Naive thymus-derived CD8-positive, alpha-beta T cell (primary cell): Measurements from ENCODE around the gene WFDC9. TPM values are rescaled to one million over a fixed set of nuclear protein-coding genes. Genes with fewer than 3 reads are reported as not detected.

ENCODE experiments used
- ATAC-seq, 2 donors: fragments of 150-1000 bp; cut with Tn5 transposase in 1 of 2; sonication (Bioruptor Pico), chemical (Tn5 transposase) in 1 of 2; 1 replicate in 1 of 2; 2 replicates in 1 of 2; pipeline ENCODE4 v1.10.0; 2021; ENCODE audit warnings: mild to moderate bottlenecking in 2 of 2, moderate library complexity in 2 of 2
- POLR2A ChIA-PET: fragments of 350-600 bp; sonication (Branson Sonifier 250); formaldehyde crosslinking; loops from one replicate; lab custom pipeline; 2021; ENCODE audit warnings: antibody characterized with exemption; lab: Charles Lee
- DNase-seq, 10 donors: peaks; one replicate each; pipeline versions ENCODE4 v3.0.0 to v3.0.0-alpha.2; 2020 to 2022
- H3K27ac Mint-ChIP-seq, 10 donors: one replicate each; pipeline ENCODE4 v1.8.0; 2020 to 2022; ENCODE audit warnings: mild to moderate bottlenecking in 10 of 10, mixed read lengths in 10 of 10, moderate library complexity in 4 of 10, inconsistent platforms in 1 of 10
- H3K27me3 Mint-ChIP-seq, 5 donors: one replicate each; pipeline ENCODE4 v1.8.0; 2021 to 2022; ENCODE audit warnings: mixed read lengths in 5 of 5
- H3K36me3 Mint-ChIP-seq, 3 donors: one replicate each; pipeline ENCODE4 v1.8.0; 2020 to 2022; ENCODE audit warnings: mixed read lengths in 3 of 3, mild to moderate bottlenecking in 2 of 3, inconsistent platforms in 1 of 3
- H3K4me1 Mint-ChIP-seq, 4 donors: one replicate each; pipeline ENCODE4 v1.8.0; 2021 to 2022; ENCODE audit warnings: mixed read lengths in 4 of 4
- H3K4me3 Mint-ChIP-seq, 10 donors: one replicate each; pipeline ENCODE4 v1.8.0; 2020 to 2022; ENCODE audit warnings: mild to moderate bottlenecking in 10 of 10, mixed read lengths in 10 of 10, moderate library complexity in 6 of 10, inconsistent platforms in 1 of 10
- H3K9me3 Mint-ChIP-seq, 9 donors: one replicate each; pipeline ENCODE4 v1.8.0; 2020 to 2022; ENCODE audit warnings: mixed read lengths in 9 of 9, mild to moderate bottlenecking in 3 of 9, inconsistent platforms in 1 of 9, moderate library complexity in 1 of 9
- polyA plus RNA-seq, 3 donors: library from polyadenylated mRNA; unstranded; fragments of 300-500 nt; fragmentation: Illumina TruSeq; gene quantifications; one replicate each; pipeline ENCODE4 v1.2.3, GENCODE V29; 2021
- total RNA-seq, 8 experiments: library from RNA in 2 of 8; stranded (reverse) in 2 of 8; gene quantifications; one replicate each; pipeline ENCODE4 v1.2.3 and lab custom pipeline; 2021 to 2026

WFDC9 gene
- total and polyA plus RNA-seq, 5 experiments from 2014 or later: not detected

- Mint-ChIP-seq H3K27ac (no peak overlapping the region), H3K4me3 (no peak overlapping the region), H3K4me1 (peaks cover 0 to 4% (median 0%) of the 10 kb centered on the region in 4 donors), H3K27me3 (peaks cover 13 to 65% (median 39%) of the 10 kb centered on the region in 5 donors), H3K9me3 (peaks cover 0 to 9% (median 1%) of the 10 kb centered on the region in 9 donors), H3K36me3 (peaks cover 0 to 2% (median 0%) of the 10 kb centered on the region in 3 donors)
- DNase-seq: no peak
- POLR2A ChIA-PET: no interaction called here
- no peak for ATAC-seq
Measured at GRCh38 chr20:45630371-45630770, 713 bp downstream of the WFDC9 start.

DNA sequence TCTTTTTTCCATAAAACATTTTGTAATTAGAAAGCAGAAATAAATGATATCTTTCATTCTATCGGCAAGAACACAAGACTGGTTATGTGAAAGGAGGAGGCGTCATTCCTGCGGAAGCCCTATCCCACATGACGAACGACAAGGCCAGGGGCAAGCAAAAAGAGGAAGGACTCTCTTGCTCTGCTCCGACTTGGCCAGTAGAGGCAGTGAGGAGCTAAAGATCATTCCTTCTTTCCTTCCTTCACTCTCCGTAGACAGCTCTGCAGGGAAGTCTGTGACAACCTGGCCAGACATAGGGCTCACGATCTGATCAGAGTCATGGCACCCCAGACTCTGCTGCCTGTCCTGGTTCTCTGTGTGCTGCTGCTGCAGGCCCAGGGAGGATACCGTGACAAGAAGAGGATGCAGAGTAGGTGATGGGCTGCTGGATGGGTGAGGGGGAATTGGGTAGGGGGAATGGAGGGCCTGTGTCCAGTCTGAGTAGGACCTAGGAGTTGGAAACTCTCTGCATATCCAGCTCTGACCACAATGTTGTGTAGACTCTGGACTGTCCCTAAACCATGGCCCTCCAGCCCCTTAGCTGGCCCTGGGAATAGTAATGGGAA lies 1.5 kb downstream of the WFDC9 start, which contains the start of gene WFDC10A:
Gene WFDC10A (plus strand): TSS at position 244 of the 605 bp plus-strand sequence. CDS start 75 bp downstream, at position 319.
- DNase-seq: peak in 3 of 10 donors; percentile 7 to 10 (median 8)
- POLR2A ChIA-PET: no interaction called here
- peaks cover 0 to 4% (median 0%) of the 10 kb centered on the region in 4 donors for H3K4me1 Mint-ChIP-seq
- peak; percentile 58 to 59 for ATAC-seq
- peaks cover 0 to 16% (median 4%) of the 10 kb centered on the region in 9 donors for H3K9me3 Mint-ChIP-seq
- no peak within 1 kb of the TSS for H3K27ac Mint-ChIP-seq
- no peak within 1 kb of the TSS for H3K4me3 Mint-ChIP-seq
- H3K27me3 Mint-ChIP-seq: peaks cover 15 to 72% (median 40%) of the 10 kb centered on the region in 5 donors
- H3K36me3 Mint-ChIP-seq: peaks cover 0 to 5% (median 0%) of the 10 kb centered on the region in 3 donors

DNA sequence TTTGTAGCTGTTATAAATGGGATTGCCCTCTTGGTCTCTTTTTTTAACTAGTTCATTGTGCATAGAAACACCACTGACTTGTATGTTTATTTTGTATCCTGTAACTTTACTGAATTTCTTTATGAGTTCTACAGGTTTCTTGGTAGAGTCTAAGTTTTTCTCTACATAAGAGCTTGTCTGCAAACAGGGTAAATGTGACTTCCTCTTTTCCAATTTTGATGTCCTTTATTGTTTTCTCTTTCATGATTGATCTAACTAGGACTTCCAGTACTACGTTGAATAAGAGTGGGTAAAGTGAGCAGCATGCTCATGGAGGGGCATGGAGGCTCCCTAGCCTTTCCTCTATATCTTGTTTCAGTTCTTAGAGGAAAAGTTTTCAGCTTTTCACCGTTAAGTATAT lies 4.5 kb downstream of the WFDC9 start:
- Mint-ChIP-seq H3K27ac (no peak overlapping the region), H3K27me3 (peaks cover 16 to 66% (median 33%) of the 10 kb centered on the region in 5 donors), H3K4me3 (no peak overlapping the region), H3K4me1 (peaks cover 0 to 4% (median 0%) of the 10 kb centered on the region in 4 donors), H3K36me3 (peaks cover 0 to 5% (median 0%) of the 10 kb centered on the region in 3 donors), H3K9me3 (peaks cover 0 to 16% (median 4%) of the 10 kb centered on the region in 9 donors)
- no peak for ATAC-seq
- DNase-seq: no peak
- POLR2A ChIA-PET: no interaction called here

- Mint-ChIP-seq H3K27me3 (peaks cover 8 to 19% (median 11%) of the 10 kb centered on the region in 5 donors), H3K36me3 (peaks cover 0 to 5% (median 0%) of the 10 kb centered on the region in 3 donors), H3K4me3 (no peak overlapping the region), H3K9me3 (peaks cover 0 to 20% (median 4%) of the 10 kb centered on the region in 9 donors), H3K4me1 (no peaks in the 10 kb centered on the region), H3K27ac (peak overlapping the region in 1 of 10 donors; percentile 17)
- POLR2A ChIA-PET: no interaction called here
- no peak for ATAC-seq
- DNase-seq: no peak
Measured at GRCh38 chr20:45621593-45621992, 9.5 kb downstream of the WFDC9 start.

- POLR2A ChIA-PET: no interaction called here
- Mint-ChIP-seq H3K27ac (no peak overlapping the region), H3K36me3 (no peaks in the 10 kb centered on the region), H3K27me3 (peaks cover 0 to 8% (median 0%) of the 10 kb centered on the region in 5 donors), H3K4me1 (no peaks in the 10 kb centered on the region), H3K4me3 (no peak overlapping the region), H3K9me3 (peaks cover 0 to 6% (median 0%) of the 10 kb centered on the region in 9 donors)
- DNase-seq: no peak
- ATAC-seq: no peak
Measured at GRCh38 chr20:45617591-45617990, 13.5 kb downstream of the WFDC9 start.

- Mint-ChIP-seq H3K4me1 (no peaks in the 10 kb centered on the region), H3K4me3 (no peak overlapping the region), H3K27me3 (peaks cover 13 to 38% (median 23%) of the 10 kb centered on the region in 5 donors), H3K36me3 (peaks cover 0 to 18% (median 2%) of the 10 kb centered on the region in 3 donors), H3K9me3 (peaks cover 0 to 17% (median 6%) of the 10 kb centered on the region in 9 donors), H3K27ac (no peak overlapping the region)
- no peak for ATAC-seq
- no peak for DNase-seq
- POLR2A ChIA-PET: no interaction called here
Measured at GRCh38 chr20:45612314-45612713, 18.8 kb downstream of the WFDC9 start.

GRCh38 chr20:45611054-45611453 lies 20.0 kb downstream of the WFDC9 start:
- POLR2A ChIA-PET: no interaction called here
- ATAC-seq: no peak
- no peak overlapping the region for H3K27ac Mint-ChIP-seq
- no peaks in the 10 kb centered on the region for H3K4me1 Mint-ChIP-seq
- DNase-seq: no peak
- H3K4me3 Mint-ChIP-seq: no peak overlapping the region
- peaks cover 0 to 30% (median 12%) of the 10 kb centered on the region in 9 donors for H3K9me3 Mint-ChIP-seq
- peaks cover 0 to 25% (median 2%) of the 10 kb centered on the region in 3 donors for H3K36me3 Mint-ChIP-seq
- H3K27me3 Mint-ChIP-seq: peaks cover 15 to 42% (median 23%) of the 10 kb centered on the region in 5 donors

DNA sequence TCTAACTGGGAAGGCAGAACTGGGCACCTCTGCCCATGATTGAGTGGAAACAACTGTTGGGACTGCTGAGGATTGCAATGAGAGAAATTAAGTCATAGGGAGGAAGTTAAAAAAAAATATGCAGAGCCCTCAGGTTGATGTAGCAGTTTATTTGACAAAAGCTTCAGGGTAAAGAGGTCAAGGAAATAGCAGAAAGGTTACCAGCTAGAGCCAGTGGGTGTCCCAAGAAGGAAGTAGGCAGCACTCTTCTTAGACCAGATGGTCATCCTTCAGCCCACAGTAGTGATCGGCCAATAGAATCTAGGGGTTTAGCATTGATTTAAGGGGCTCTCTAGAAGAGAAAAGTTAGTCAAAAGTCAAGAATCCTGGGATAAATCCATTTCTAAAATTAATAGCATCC lies 23.3 kb downstream of the WFDC9 start:
- Mint-ChIP-seq H3K9me3 (peaks cover 0 to 49% (median 20%) of the 10 kb centered on the region in 9 donors), H3K36me3 (peaks cover 0 to 32% (median 5%) of the 10 kb centered on the region in 3 donors), H3K27me3 (peaks cover 22 to 54% (median 28%) of the 10 kb centered on the region in 5 donors), H3K27ac (no peak overlapping the region), H3K4me1 (no peaks in the 10 kb centered on the region), H3K4me3 (no peak overlapping the region)
- no peak for ATAC-seq
- POLR2A ChIA-PET: no interaction called here
- no peak for DNase-seq

DNA sequence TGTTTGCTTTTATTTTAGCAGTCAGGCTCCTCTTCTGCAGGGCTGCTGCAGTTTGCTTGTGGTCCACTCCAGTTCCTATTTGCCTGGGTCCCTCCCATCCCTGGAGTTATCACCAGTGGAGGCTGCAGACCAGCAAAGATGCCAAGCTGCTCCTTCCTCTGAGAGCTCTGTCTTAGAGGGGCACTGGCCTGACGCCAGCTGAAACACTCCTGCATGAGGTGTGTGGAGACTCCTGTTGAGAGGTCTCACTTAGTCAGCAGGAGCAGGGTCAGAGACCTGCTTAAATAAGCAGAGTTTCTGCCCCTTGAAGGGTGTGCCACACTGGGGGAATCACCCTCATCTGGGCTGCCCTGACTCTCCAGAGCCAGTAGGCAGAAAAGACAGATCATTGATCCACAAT lies 35.8 kb downstream of the WFDC9 start:
- H3K27ac Mint-ChIP-seq: no peak overlapping the region
- no peaks in the 10 kb centered on the region for H3K36me3 Mint-ChIP-seq
- no peak for ATAC-seq
- H3K4me3 Mint-ChIP-seq: no peak overlapping the region
- no peaks in the 10 kb centered on the region for H3K4me1 Mint-ChIP-seq
- no peak for DNase-seq
- H3K9me3 Mint-ChIP-seq: peaks cover 0 to 4% (median 0%) of the 10 kb centered on the region in 9 donors
- POLR2A ChIA-PET: no interaction called here
- H3K27me3 Mint-ChIP-seq: peaks cover 25 to 80% (median 39%) of the 10 kb centered on the region in 5 donors

GRCh38 chr20:45593498-45593897 lies 37.6 kb downstream of the WFDC9 start:
- no peak for DNase-seq
- H3K9me3 Mint-ChIP-seq: peaks cover 0 to 4% (median 0%) of the 10 kb centered on the region in 9 donors
- no peaks in the 10 kb centered on the region for H3K36me3 Mint-ChIP-seq
- peaks cover 23 to 70% (median 39%) of the 10 kb centered on the region in 5 donors for H3K27me3 Mint-ChIP-seq
- POLR2A ChIA-PET: no interaction called here
- no peak overlapping the region for H3K27ac Mint-ChIP-seq
- no peak for ATAC-seq
- H3K4me3 Mint-ChIP-seq: no peak overlapping the region
- no peaks in the 10 kb centered on the region for H3K4me1 Mint-ChIP-seq

GRCh38 chr20:45592574-45593189 lies 38.4 kb downstream of the WFDC9 start:
- DNase-seq (peak in 4 of 10 donors; percentile 2 to 27 (median 8)), ATAC-seq (no peak)
- Mint-ChIP-seq H3K36me3 (no peaks in the 10 kb centered on the region), H3K27me3 (peaks cover 20 to 61% (median 35%) of the 10 kb centered on the region in 5 donors), H3K27ac (no peak overlapping the region), H3K9me3 (peaks cover 0 to 4% (median 0%) of the 10 kb centered on the region in 9 donors), H3K4me1 (no peaks in the 10 kb centered on the region), H3K4me3 (no peak overlapping the region)
- POLR2A ChIA-PET: no interaction called here

DNA sequence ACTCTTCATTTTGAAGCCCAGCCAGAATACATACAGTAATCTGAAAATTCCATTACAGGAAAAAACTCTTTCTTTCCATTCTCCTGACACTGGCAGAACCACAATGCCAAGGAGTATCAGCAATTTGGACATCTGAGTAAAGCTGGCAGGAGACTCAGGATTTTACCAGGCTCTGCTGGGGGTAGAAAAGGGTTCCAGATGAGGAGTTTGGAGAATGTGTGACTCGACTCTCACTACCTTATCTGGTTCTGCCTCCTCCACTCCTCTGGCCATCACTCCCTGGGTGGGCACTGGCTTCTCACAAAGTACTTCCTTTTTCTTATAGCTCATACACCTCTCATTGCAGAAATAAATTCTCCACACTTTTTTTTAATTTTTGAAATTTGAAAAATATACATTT lies 41.4 kb downstream of the WFDC9 start:
- Mint-ChIP-seq H3K27ac (no peak overlapping the region), H3K4me1 (no peaks in the 10 kb centered on the region), H3K4me3 (no peak overlapping the region), H3K27me3 (peaks cover 16 to 42% (median 19%) of the 10 kb centered on the region in 5 donors), H3K9me3 (peaks cover 0 to 4% (median 0%) of the 10 kb centered on the region in 9 donors), H3K36me3 (no peaks in the 10 kb centered on the region)
- ATAC-seq: no peak
- no peak for DNase-seq
- POLR2A ChIA-PET: no interaction called here

- no peaks in the 10 kb centered on the region for H3K36me3 Mint-ChIP-seq
- H3K4me3 Mint-ChIP-seq: no peak overlapping the region
- peak overlapping the region in 1 of 10 donors; percentile 41 for H3K27ac Mint-ChIP-seq
- H3K4me1 Mint-ChIP-seq: no peaks in the 10 kb centered on the region
- H3K9me3 Mint-ChIP-seq: peaks cover 0 to 2% (median 0%) of the 10 kb centered on the region in 9 donors
- ATAC-seq: no peak
- POLR2A ChIA-PET: no interaction called here
- peaks cover 12 to 33% (median 17%) of the 10 kb centered on the region in 5 donors for H3K27me3 Mint-ChIP-seq
- DNase-seq: no peak
Measured at GRCh38 chr20:45588800-45589199, 42.3 kb downstream of the WFDC9 start.
